ENCODE measurements around the gene LLGL2.

DNA sequence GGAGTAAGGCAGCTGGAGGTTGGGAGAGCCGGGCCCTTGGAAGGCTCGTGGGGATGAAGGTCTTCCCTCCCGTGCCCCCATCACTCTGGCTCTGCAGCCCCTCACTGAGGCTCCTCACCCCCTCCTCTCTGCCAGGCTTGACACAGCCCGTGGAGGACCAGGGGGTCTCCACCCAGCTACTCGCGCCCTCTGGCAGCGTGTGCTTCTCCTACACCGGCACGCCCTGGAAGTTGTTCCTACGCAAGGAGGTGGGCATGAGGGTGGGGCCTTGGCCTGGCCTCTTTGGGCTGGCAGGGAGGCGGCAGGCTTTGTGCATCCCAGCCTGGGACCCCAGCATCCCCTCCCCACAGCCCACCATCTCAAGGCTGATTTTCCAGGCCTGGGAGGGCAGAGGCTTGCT, 92.2 kb downstream of the LLGL2 start:
- TF ChIP-seq CTCF (IDR thresholded peaks at IDR 0.05; ENCODE audit: low read depth, low read length) = no peak
- no peak for TF ChIP-seq POLR2A (IDR thresholded peaks at IDR 0.05; ENCODE audit: extremely low read depth, insufficient read length)

Data from NB4 (cell line).